ENCODE data around the gene G2E3.

G2E3 gene

DNA sequence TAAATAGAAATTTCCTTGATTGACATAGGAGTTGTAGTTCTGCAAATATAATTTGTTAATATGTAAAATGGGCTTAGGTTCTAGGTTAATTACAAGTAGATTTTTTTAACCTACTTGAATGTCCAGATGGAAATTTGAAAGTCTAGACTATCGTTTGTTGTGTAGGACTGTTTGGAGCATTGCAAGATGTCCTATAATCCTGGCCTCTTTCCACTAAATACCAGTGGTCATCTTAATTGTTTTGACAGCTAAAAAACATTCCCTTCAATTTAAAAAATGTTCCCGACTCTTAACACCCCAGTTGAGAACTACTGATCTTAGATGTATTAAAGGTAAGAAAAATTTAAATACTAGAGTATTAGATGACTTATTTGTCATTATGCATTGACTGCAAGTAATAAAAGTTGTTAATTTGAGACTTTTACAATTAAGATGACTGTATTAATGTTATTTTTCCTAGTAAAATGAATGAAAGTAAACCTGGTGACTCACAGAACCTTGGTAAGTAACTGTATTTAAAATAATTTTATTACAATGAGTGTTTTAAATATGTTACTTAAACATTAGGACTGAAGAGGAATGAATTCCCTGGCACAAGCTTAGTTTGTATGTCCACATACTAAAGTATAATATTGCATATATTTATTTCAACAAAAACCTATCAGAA is 21.8 kb downstream of the G2E3 start:
- WGBS, 2 experiments (ENCODE audit: insufficient coverage in 2 of 2), result no CpG with 5 or more reads among the region's 2 CpGs
- no peak overlapping the region for H3K4me3 ChIP-seq (ENCODE audit: extremely low read depth, insufficient read depth, low read length, poor library complexity, severe bottlenecking)
- no peaks in the 10 kb centered on the region for H3K4me1 ChIP-seq (ENCODE audit: control insufficient read depth, insufficient read depth, low read length, poor library complexity, severe bottlenecking)
- no peak overlapping the region for H3K27ac ChIP-seq (ENCODE audit: low read depth, low read length, severe bottlenecking)
- peaks cover 7% of the 10 kb centered on the region for H3K9me3 ChIP-seq (ENCODE audit: control insufficient read depth, low read length)
- peaks cover 31% of the 10 kb centered on the region for H3K36me3 ChIP-seq (ENCODE audit: control insufficient read depth, insufficient read depth, low read length)

DNA sequence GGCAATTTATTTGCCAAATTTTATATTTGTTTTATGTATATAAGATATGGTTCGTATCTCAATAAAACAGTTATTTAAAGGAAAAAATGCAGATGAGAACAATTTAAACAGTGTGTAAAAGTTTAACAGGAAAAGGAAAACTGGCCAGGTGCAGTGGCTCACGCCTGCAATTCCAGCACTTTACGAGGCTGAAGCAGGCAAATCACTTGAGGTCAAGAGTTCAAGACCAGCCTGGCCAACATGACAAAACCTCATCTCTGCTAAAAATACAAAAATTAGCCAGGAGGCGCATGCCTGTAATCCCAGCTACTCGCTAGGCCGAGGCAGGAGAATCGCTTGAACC is 22.3 kb downstream of the G2E3 start:
- H3K27ac ChIP-seq (ENCODE audit: low read depth, low read length, severe bottlenecking), result no peak overlapping the region
- H3K4me3 ChIP-seq (ENCODE audit: extremely low read depth, insufficient read depth, low read length, poor library complexity, severe bottlenecking), result no peak overlapping the region
- peaks cover 7% of the 10 kb centered on the region for H3K9me3 ChIP-seq (ENCODE audit: control insufficient read depth, low read length)
- H3K4me1 ChIP-seq (ENCODE audit: control insufficient read depth, insufficient read depth, low read length, poor library complexity, severe bottlenecking), result no peaks in the 10 kb centered on the region
- H3K36me3 ChIP-seq (ENCODE audit: control insufficient read depth, insufficient read depth, low read length), result peaks cover 36% of the 10 kb centered on the region
- 91 to 100% methylated on average over 5 of the region's 7 CpGs for WGBS, 2 experiments (ENCODE audit: insufficient coverage in 2 of 2)

DNA sequence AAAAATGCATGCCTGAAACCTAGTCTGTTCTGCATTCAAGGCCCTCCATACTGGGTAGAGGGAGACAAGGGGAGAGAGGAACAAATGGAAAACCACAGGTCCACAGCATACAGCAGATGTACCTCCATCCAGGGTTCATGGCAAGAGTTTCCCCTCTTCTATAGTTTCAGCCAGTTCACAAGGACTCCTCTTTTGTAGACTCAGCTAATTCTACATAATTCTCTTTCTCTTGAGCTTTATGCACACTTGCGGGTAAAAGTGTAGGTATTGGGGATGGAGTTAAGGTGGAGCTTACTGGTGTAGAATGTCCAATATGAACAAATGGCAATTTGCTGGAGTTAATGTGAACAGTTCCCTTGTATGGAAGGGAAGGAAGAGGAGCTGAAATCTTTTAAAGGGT is 23.4 kb downstream of the G2E3 start:
- no CpG with 5 or more reads among the region's 1 CpG for WGBS, 2 experiments (ENCODE audit: insufficient coverage in 2 of 2)
- Histone ChIP-seq H3K9me3 (ENCODE audit: control insufficient read depth, low read length) (peaks cover 7% of the 10 kb centered on the region), H3K4me1 (ENCODE audit: control insufficient read depth, insufficient read depth, low read length, poor library complexity, severe bottlenecking) (no peaks in the 10 kb centered on the region), H3K4me3 (ENCODE audit: extremely low read depth, insufficient read depth, low read length, poor library complexity, severe bottlenecking) (no peak overlapping the region), H3K36me3 (ENCODE audit: control insufficient read depth, insufficient read depth, low read length) (peaks cover 40% of the 10 kb centered on the region), H3K27ac (ENCODE audit: low read depth, low read length, severe bottlenecking) (no peak overlapping the region)

- Histone ChIP-seq H3K9me3 (ENCODE audit: control insufficient read depth, low read length) (peaks cover 7% of the 10 kb centered on the region), H3K27ac (ENCODE audit: low read depth, low read length, severe bottlenecking) (no peak overlapping the region), H3K36me3 (ENCODE audit: control insufficient read depth, insufficient read depth, low read length) (peaks cover 44% of the 10 kb centered on the region), H3K4me1 (ENCODE audit: control insufficient read depth, insufficient read depth, low read length, poor library complexity, severe bottlenecking) (no peaks in the 10 kb centered on the region), H3K4me3 (ENCODE audit: extremely low read depth, insufficient read depth, low read length, poor library complexity, severe bottlenecking) (no peak overlapping the region)
Measured at GRCh38 chr14:30584058-30584630, 25.2 kb downstream of the G2E3 start.

DNA sequence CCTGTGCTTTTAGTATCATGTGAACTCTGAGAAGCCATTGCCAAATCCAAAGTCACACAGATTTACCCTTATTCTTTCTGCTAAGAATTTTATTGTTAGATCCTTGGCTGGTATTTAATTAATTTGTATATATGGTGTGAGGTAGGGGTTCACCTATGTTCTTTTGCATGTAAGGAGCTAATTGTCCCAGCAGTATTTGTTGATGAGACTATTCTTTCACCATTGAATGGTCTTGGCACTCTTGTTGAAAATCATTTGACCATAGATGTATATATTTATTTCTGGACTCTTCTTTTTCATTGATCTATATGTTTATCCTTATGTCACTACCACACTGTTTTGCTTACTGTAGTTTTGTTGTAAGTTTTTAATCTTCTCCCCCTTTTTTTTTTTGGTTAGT is 26.2 kb downstream of the G2E3 start:
- Histone ChIP-seq H3K27ac (ENCODE audit: low read depth, low read length, severe bottlenecking) (no peak overlapping the region), H3K36me3 (ENCODE audit: control insufficient read depth, insufficient read depth, low read length) (peaks cover 52% of the 10 kb centered on the region), H3K4me1 (ENCODE audit: control insufficient read depth, insufficient read depth, low read length, poor library complexity, severe bottlenecking) (no peaks in the 10 kb centered on the region), H3K4me3 (ENCODE audit: extremely low read depth, insufficient read depth, low read length, poor library complexity, severe bottlenecking) (no peak overlapping the region), H3K9me3 (ENCODE audit: control insufficient read depth, low read length) (peaks cover 7% of the 10 kb centered on the region)

GRCh38 chr14:30587141-30587540 is 28.2 kb downstream of the G2E3 start:
- Histone ChIP-seq H3K27ac (ENCODE audit: low read depth, low read length, severe bottlenecking) (no peak overlapping the region), H3K36me3 (ENCODE audit: control insufficient read depth, insufficient read depth, low read length) (peaks cover 59% of the 10 kb centered on the region), H3K4me3 (ENCODE audit: extremely low read depth, insufficient read depth, low read length, poor library complexity, severe bottlenecking) (no peak overlapping the region), H3K9me3 (ENCODE audit: control insufficient read depth, low read length) (peaks cover 7% of the 10 kb centered on the region), H3K4me1 (ENCODE audit: control insufficient read depth, insufficient read depth, low read length, poor library complexity, severe bottlenecking) (no peaks in the 10 kb centered on the region)
- 80% methylated on average over 1 of the region's 3 CpGs for WGBS, 2 experiments (ENCODE audit: insufficient coverage in 2 of 2)

DNA sequence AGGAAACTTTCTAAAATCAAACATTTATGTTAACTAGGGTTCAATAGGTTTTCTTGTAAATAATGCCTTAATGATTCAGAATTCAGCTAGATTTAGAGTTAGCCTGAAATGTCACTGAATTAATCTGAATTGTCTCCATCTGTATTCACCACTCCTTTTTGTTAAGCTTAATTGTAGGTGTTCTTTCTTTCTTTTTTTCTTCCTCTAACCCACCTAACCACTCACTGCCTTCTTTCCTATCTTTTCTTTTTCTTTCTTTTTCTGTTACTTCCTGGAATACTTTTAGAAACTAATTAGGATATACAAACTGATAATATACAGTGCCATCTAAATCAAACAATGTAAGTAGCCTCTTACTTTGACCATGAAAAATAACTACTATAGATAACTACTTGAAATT is 29.9 kb downstream of the G2E3 start:
- no peaks in the 10 kb centered on the region for H3K4me1 ChIP-seq (ENCODE audit: control insufficient read depth, insufficient read depth, low read length, poor library complexity, severe bottlenecking)
- H3K9me3 ChIP-seq (ENCODE audit: control insufficient read depth, low read length), result peaks cover 7% of the 10 kb centered on the region
- H3K4me3 ChIP-seq (ENCODE audit: extremely low read depth, insufficient read depth, low read length, poor library complexity, severe bottlenecking), result no peak overlapping the region
- no peak overlapping the region for H3K27ac ChIP-seq (ENCODE audit: low read depth, low read length, severe bottlenecking)
- H3K36me3 ChIP-seq (ENCODE audit: control insufficient read depth, insufficient read depth, low read length), result peaks cover 57% of the 10 kb centered on the region

DNA sequence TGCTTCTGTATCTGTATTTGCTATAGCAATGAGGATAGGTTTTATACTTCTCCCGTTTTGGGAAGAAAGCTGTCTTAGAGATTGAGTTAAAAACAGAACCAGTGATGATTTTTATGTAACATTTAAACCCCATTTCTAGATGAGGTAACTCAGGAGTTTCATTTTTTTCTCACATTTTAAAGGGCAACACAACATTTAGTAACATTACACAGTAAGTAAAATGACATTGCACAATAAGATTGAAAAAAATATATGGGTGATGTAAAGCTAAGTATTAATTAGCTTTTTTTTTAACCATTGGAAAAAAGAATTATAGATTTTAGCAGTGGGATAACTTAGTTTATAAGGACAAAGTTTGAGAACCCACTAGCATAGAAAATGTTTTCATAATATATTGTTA is 38.0 kb downstream of the G2E3 start:
- WGBS, 2 experiments (ENCODE audit: insufficient coverage in 2 of 2), result no CpG with 5 or more reads among the region's 1 CpG
- Histone ChIP-seq H3K9me3 (ENCODE audit: control insufficient read depth, low read length) (no peaks in the 10 kb centered on the region), H3K4me1 (ENCODE audit: control insufficient read depth, insufficient read depth, low read length, poor library complexity, severe bottlenecking) (no peaks in the 10 kb centered on the region), H3K4me3 (ENCODE audit: extremely low read depth, insufficient read depth, low read length, poor library complexity, severe bottlenecking) (no peak overlapping the region), H3K36me3 (ENCODE audit: control insufficient read depth, insufficient read depth, low read length) (peaks cover 59% of the 10 kb centered on the region), H3K27ac (ENCODE audit: low read depth, low read length, severe bottlenecking) (no peak overlapping the region)

GRCh38 chr14:30597504-30597903 is 38.5 kb downstream of the G2E3 start:
- peaks cover 60% of the 10 kb centered on the region for H3K36me3 ChIP-seq (ENCODE audit: control insufficient read depth, insufficient read depth, low read length)

GRCh38 chr14:30600922-30601918 is 42.3 kb downstream of the G2E3 start:
- Histone ChIP-seq H3K9me3 (ENCODE audit: control insufficient read depth, low read length) (no peaks in the 10 kb centered on the region), H3K36me3 (ENCODE audit: control insufficient read depth, insufficient read depth, low read length) (peaks cover 71% of the 10 kb centered on the region), H3K4me1 (ENCODE audit: control insufficient read depth, insufficient read depth, low read length, poor library complexity, severe bottlenecking) (no peaks in the 10 kb centered on the region), H3K27ac (ENCODE audit: low read depth, low read length, severe bottlenecking) (no peak overlapping the region), H3K4me3 (ENCODE audit: extremely low read depth, insufficient read depth, low read length, poor library complexity, severe bottlenecking) (no peak overlapping the region)
- 100% methylated on average over 1 to 2 of the region's 8 CpGs for WGBS, 2 experiments (ENCODE audit: insufficient coverage in 2 of 2)

More at GRCh38 chr14:30597504-30597903, 38.5 kb downstream of the G2E3 start:
- no peaks in the 10 kb centered on the region for H3K9me3 ChIP-seq (ENCODE audit: control insufficient read depth, low read length)
- no peaks in the 10 kb centered on the region for H3K4me1 ChIP-seq (ENCODE audit: control insufficient read depth, insufficient read depth, low read length, poor library complexity, severe bottlenecking)
- no peak overlapping the region for H3K27ac ChIP-seq (ENCODE audit: low read depth, low read length, severe bottlenecking)
- no peak overlapping the region for H3K4me3 ChIP-seq (ENCODE audit: extremely low read depth, insufficient read depth, low read length, poor library complexity, severe bottlenecking)

DNA sequence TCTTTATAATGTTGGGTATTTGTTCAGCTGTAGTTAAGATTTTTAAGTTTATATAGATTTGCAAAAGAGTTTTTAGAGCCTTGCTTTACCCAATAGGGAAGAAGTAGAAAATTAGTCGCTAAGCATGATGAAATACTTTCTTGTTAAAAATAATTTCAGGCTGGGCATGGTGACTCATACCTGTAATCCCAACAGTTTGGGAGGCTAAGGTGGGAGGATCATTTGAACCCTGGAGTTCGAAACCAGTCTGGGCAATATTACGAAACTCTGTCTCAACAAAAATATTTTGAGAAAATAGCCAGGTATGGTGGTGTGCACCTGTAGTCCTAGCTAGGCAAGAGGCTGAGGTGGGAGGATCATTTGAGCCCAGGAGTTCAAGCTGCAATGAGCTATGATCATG is 44.4 kb downstream of the G2E3 start:
- Histone ChIP-seq H3K9me3 (ENCODE audit: control insufficient read depth, low read length) (no peaks in the 10 kb centered on the region), H3K4me1 (ENCODE audit: control insufficient read depth, insufficient read depth, low read length, poor library complexity, severe bottlenecking) (peaks cover 2% of the 10 kb centered on the region), H3K36me3 (ENCODE audit: control insufficient read depth, insufficient read depth, low read length) (peaks cover 60% of the 10 kb centered on the region), H3K4me3 (ENCODE audit: extremely low read depth, insufficient read depth, low read length, poor library complexity, severe bottlenecking) (no peak overlapping the region), H3K27ac (ENCODE audit: low read depth, low read length, severe bottlenecking) (no peak overlapping the region)
- WGBS, 2 experiments (ENCODE audit: insufficient coverage in 2 of 2), result 88 to 100% methylated on average over 2 to 3 of the region's 3 CpGs
